Stimulated activated CD4-positive, alpha-beta T cell treated with anti-CD3 and anti-CD28 coated beads, Interleukin-12 subunit alpha, Interleukin-12 subunit beta, amount 100 ng/mL, for 48 hours (primary cell): ENCODE measurements around the gene MKKS.
"Not testable (repeated sequence)": the region's sequence is repeated elsewhere in the genome, so short reads cannot be mapped to it uniquely, and the experiment has no call there.

Experiments
- DNase-seq, 3 donors: peaks; one replicate each; pipeline ENCODE4 v3.0.0-alpha.2; 2020; ENCODE audit warnings: low read depth in 2 of 3, low spot score in 1 of 3

The MKKS gene

DNA sequence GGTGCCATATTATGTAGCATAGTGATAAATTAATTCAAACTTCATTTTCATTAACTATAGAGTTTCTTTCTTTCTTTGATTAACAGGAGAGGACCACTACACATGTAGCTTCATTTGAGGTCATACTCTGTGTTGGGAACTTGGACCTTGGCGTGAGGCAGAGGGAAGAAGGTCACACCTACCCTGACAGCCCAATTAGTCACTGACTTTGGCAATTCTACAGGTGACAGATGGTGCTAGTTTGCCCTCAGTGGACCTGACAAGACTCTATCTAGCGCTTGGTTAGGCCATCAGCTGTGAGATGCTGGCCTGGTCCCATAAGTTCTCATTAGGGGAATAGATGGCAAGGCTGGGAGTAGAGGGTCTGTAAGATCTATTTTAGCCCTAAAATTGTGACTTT, 15.2 kb upstream of the MKKS start:
- DNase-seq, result no peak

DNA sequence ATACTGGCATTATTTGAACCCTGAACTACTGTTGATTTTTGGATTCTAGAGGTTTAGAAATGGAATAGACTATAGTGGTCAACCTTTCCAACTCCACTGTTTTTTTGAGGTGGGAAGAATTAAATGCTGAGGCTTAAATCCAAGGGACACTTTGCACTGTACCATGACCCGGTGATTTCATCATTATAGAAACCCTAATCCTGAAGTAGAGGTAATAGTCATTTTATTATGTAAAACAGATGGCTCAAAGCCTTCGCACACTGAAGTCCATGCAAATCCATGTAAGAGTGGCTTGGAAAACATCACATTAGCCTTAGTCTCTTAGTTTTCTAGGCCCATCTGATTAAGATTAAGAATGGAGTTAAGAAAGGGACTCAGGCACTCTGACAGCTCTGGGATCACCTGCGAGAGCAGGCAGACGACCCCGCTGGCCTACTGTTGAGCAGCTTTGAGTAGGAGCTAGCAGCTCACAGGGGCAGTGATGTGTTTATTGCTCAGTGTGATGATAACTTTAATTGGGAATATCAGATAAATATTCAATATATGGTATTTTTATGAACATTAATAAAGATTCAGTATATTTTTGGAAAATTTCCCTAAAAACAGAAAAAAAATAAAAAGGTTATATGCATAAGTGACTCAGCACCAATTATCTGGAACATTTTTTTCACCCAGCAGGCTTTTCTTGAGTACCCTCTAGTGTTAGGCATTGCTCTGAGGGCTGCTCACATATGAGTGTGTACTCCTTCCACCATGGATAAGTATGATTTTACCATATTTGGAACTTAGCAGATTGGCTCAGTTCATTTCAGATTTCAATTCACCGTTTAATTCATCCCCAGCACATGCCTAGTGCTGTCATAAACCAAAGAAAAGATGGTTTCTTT, 14.5 kb upstream of the MKKS start:
- DNase-seq, result no peak

DNA sequence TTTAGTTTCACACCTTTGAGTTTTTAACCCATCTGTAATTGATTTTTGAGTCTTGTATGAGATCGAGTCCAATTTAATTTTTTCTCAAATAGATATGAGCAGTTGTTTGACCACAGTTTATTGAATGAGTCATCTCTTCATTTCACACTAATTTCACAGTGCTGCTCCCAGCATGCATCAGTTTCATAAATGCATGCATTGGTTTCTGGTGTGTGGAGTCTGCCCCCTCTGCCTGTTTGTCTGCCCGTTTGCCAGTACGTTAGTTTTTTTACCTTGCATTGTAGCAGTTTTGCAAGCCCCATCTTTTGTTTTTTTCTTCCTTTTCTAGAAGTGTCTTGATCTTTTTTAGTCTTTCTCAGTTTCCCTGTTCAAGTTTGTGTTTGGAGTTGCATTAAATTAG, 13.0 kb upstream of the MKKS start:
- DNase-seq, result peak; percentile 24 to 40 (median 38)

DNA sequence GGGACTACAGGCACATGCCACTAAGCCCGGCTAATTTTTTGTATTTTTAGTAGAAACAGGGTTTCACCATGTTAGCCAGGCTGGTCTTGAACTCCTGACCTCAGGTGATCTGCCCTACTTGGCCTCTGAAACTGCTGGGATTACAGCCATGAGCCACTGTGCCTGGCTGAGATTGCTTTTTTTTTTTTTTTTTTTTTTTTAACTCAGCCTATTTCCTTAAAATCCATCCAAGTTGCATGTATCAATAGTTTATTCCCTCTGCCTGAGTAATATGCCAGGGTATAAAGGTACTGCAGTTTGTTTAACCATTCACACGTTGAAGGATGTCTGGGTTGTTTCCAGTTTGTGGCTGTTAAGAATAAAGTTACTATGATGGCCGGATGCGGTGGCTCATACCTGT, 11.7 kb upstream of the MKKS start:
- no peak for DNase-seq

DNA sequence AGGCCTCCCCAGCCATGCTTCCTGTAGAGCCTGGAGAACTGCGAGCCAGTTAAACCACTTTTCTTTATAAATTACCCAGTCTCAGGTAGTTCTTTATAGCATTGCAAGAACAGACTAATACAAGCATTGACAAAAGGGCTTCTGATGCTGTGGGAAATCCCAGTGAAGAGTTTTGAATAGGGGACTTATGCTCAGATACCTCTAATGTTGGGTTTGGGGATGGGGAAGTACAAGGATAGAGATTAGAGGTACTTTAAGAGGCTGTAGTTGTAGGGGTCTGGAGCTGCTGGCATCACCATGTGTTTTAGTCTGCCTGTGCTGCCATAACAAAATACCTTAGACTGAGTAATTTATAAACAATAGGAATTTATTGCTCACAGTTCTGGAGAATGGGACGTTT, 9.9 kb upstream of the MKKS start:
- DNase-seq, result no peak

DNA sequence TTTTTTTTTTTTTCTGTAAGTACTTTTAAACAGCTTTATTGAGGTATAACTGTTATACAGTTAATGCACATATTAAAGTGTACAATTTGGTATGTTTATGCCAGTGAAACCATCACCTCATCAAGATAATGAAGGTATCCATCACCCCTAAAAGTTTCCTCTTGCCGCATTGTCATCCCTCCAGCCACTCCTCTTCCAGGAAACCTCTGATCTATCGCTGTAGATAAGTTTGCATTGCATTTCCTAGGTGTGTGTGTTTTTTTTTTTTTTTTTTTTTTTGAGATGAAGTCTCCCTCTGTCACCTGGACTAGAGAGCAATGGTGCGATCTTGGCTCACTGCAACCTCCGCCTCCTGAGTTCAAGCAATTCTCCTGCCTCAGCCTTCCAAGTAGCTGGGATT, 4.2 kb upstream of the MKKS start:
- no peak for DNase-seq

DNA sequence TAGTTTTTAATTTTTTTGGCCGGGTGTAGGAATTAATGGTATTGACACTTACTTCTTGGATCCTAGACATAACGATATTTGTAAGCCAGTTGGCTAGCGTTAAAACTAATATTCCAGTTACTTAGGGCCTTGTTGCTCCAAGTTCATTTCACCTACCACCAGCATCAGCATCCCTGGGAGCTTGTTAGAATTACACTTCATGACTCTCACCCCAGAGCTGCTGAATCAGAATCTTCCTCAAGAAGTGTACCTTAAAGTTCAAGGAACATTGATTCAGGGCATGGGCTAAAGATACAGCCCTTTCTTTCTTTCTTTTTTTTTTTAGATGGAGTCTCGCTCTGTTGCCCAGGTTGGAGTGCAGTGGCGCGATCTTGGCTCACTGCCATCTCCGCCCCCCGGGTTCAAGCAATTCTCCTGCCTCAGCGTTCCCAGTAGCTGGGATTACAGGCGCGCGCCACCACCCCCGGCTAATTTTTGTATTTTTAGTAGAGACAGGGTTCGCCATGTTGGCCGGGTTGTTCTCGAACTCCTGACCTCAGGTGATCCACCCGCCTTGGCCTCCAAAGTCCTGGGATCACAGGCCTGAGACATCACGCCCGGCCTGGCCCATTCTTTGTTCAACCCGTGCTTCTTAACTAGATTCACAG, 2.2 kb upstream of the MKKS start:
- no peak for DNase-seq

DNA sequence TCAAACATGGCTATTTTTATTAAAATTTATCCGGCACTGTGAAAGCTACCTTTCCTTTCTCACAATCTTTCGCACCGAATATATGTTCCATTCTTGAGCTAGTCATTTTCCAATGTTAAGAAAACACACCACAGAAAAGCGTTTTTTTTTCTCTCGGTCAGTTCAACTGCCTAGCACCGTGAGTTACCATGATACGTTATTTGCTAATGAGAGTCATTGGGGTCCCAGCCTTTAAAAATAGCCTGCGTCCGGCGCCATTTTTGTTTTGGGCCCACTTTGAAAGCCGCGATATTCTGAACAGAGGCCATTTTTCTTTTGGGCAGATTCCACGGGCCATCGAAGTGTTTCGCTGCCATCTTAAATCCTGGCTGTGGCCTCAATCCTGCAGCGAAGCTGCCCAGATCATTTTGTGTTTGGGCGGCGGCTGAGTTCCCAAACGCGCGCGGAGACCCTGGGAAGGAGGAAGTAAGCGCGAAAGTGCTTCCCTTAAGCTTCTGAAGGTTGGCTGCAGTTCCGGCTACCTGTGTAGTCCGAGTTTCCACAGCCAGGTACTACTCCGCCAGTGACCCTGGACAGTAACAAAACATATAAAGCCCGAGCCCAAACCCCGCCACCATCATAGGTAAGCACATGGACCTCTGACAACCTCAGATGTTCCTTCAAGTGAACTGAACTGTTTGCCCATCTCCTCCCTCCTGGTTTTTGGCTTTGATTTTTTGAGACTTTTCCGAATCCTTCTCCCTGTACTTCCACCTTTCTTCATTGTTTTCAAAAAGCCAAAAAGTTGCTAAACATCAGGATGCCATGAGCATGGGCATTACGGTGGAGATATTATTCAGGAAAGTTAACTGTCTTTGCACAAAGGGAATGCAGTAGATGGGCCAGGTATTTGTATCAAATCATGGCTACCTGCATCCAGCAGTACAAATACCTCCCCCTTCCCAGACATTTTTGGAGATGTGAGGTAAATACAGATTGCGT, 1.1 kb upstream of the MKKS start, which contains the start of gene SLX4IP:
Gene SLX4IP, plus strand, starts transcription at position 474 of the 981 bp plus-strand sequence. CDS start 22,900 bp downstream, outside the sequence.
- DNase-seq, result peak; percentile 73 to 74 (median 73)

DNA sequence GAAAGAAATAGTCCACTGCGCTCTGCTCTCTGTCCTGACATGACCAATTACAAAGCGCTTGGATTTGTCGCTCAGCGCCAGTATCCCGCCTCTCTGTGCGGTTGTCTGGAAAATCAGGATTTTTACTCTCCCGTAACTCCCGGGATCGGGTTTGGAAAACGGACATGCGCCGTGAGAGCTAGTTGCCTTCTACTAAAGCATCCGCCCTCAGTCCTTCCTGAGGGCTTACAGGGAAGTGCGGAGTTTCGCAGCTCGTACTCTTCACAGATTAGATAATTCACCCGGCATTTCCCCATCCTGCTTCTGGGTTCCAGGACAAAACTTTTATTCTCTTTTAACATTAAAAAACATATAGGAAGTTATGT, 427 bp upstream of the MKKS start:
- peak; percentile 71 to 72 (median 72) for DNase-seq

DNA sequence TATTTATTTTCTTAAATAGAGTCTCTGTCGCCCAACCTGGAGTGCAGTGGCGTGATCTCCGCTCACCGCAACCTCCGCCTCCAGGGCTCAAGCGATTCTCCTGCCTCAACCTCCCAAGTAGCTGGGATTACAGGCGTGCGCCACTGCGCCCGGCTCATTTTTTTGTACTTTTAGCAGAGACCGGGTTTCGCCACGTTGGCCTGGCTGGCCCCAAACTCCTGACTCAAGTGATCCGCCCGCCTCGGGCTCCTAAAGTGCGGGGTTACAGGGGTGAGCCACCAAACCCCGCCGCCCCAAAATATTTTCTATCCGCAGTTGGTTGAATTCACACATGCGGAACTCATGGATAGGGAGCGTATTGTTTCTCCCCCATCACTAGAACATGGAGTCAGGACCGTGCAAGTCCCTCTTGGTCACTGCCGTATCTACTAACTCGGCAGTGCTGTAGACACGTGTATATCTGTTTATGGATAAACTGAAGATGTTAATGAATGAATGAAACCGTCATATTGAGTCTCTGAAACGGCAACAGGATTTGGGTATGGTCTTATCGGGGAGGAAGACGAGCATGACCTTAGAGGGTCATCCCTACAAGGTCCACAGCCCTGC, 904 bp downstream of the MKKS start:
- no peak for DNase-seq

DNA sequence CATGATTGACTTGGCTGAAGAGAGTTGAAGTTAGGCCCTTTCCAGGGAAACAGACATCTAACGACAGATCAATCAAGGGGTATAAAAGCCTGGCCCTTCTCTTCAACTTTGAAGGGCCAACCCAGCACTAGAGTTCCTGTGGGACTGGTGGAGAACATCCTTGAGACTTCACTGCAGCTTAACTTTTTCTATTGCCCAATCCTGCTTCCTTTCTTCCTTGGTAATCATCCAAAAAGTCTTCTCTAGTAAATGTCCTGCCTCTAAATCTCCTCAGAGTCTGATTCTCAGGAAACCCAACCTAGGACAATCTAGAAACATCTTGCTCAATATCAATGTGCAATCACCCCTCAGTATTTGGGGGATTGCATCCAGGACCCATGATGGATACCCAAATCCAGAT, 1.9 kb downstream of the MKKS start:
- DNase-seq, result no peak

DNA sequence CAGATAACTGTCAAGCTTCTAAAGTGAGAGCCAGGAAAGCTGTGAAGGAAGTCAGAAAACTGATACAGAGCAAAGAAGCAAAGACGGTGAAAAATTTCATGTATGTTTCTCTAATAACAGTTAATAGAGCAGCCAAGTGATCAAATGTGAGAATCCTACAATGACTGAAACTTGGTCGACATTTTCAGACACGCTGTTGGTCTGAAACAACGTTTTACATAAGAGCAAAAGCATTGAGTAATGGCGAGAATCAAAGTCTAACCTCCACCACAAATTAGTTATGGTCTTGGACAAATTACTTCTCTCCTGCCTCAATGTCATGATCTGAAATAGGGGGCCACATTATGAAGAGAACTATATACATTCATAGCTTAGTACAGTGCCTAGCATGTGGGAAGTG, 3.3 kb downstream of the MKKS start:
- no peak for DNase-seq

DNA sequence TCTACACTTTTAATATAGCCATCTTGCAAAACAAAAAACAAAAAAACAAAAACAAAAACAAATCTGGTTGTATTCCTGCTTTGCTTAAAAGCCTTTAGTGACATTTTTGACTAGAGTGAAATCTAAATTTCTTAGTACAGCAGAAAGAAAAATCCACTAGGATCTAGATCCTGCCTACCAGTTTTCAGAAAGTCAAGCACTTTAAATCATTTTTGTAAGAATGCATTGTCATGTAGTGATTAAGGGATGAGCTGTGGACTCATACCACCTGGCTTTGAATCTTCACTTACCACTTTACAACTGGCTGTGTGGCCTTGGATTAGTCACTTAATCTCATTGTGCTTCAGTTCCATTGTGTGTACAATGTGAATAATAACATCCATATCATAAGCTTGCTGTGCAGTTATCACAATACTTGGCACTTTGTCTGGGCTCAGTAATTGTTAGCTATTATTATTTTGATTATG, 4.0 kb downstream of the MKKS start:
- DNase-seq, result no peak

DNA sequence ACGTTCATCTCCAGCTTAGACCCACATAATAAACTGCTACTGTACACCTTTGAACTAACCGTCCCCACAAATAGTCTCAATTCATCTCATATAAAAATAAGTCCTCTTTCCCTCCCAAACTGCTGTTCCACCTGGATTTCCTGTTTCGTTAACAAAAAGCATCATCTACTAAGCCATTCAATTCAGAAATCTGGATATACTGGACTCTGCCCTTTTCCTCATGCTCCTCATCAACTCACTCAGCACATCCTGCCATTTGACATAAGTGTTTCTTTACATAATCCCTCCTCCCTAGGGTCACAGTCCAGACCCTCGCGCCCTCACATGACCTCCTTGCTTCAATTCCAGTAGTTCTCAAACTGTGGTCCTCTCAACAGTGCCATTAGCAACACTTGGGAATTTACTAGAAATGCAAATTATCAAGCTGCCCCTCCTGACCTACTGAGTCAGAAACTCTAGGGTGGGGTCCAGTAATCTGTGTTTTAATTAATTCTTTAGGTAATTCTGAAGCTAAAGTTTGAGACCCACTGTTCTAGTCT, 4.5 kb downstream of the MKKS start:
- no peak for DNase-seq

DNA sequence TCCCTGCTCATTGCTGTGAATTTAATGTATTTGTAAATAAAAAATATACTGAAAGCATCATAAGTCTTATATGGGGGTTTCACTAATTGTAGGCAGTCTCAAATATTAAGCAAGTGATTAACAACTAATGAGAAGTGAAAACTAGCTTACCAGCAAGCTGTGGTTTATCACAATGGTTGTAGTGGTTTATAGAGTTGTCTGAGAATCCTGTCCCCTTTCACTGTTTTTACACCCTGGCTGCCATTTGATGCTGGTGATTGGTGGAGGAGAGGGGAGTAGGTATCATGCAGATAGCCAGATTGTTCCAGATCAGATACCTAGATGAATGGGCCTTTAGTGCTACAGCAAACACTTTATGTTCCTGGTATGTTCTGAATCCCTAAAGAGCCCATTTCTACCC, 6.0 kb downstream of the MKKS start:
- DNase-seq, result no peak

DNA sequence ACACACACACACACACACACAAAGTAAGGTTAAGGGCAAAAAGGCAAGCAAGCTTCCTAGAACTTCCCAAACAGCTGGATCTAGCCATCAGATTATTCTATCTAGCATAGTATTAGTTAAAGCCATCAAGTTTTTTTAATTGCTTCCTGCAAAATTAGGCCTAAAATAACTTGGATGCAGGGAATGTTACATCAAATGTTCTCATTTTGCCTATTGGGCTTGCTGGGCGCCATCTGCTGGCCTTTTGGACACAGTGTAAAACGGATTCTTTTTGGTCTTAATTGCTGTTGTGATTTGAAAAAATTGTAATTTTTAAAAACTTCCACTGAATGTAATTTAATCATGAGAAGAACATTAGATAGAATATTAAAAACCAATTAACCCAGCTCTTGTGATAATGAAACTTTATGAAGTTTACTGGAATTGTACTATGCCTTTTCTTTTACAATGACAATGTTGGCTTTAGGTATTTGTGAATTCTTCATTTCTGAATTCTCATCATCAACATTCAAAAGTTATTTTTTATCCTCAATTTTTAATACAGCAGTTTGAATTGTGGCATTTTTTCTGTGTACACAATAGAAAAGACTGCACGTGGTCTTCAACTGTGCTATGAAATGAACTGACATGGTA, 6.8 kb downstream of the MKKS start:
- DNase-seq, result peak in 1 of 3 donors; percentile 25

DNA sequence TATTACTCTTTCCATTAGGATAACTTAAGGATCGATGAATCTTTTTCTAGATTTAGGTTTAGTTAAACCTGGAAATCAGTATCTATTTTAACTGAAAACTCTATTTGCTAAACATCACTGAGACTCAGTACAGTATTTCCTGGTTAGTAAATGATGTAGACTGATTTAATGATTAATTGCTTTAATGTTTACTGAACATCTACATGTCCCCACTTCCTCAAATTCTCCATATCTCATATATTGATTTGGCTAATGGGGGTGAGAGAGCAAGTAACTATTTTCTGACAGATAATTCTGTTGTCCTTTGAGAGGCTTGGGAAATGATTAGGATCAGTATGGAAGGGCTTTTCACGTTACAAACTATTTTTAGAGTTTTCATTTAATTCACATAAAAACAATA, 10.3 kb downstream of the MKKS start:
- DNase-seq, result no peak

DNA sequence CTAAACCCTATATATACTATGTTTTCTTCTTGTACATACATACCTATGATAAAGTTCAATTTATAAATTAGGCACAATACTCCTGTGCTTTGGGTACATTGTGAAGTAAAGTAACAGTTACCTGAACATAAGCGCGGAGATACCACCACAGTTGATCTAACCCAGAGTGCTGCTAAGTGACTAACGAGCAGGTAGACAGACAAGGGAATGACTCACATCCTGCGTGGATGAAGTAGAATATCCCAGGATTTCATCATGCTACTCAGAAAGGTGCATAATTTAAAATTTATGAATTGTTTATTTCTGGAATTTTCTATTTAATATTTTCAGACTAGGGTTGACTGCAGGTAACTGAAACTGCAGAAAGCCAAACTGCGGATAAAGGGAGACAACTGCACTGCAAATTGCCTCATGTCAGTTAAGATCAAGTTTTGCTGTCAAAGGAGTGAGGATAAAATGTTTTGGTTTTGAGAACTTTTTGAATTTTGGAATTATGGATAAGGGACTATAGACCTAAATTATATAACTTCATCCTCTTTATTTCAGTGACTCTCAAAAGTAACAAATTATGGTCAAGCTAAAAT, 14.4 kb downstream of the MKKS start:
- no peak for DNase-seq

DNA sequence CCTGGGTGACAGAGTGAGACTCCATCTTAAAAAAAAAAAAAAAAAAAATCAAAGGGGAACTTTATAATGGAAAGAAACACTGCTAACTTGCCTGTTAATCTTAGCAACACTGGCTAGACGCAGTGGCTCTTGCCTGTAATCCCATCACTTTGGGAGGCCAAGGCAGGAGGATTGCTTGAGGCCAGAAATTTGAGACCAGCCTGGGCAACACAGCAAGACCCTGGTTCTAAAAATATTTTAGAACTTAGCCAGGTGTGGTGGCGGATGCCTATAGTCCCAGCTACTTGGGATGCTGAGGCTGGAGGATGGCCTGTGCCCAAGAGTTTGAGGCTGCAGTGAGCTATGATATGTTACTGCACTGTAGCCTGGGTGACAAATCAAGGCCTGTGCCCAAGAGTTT, 16.8 kb downstream of the MKKS start:
- DNase-seq, result not testable (repeated sequence)
